Neural cell (in vitro differentiated cells): ENCODE results near the gene OR7G1.

Experiments
- CTCF ChIP-seq: fragments of 450-650 bp; IDR thresholded peaks from 2 replicates; pipeline ENCODE4 v1.5.1; 2014; ENCODE audit warnings: antibody characterized with exemption, mild to moderate bottlenecking, moderate library complexity; ENCODE audit not compliant: poor library complexity, severe bottlenecking
- MXI1 ChIP-seq: fragments of 450-650 bp; conservative IDR thresholded peaks from 2 replicates; pipeline ENCODE4 v1.6.1; 2014; ENCODE audit warnings: antibody characterized with exemption, mild to moderate bottlenecking; ENCODE audit not compliant: poor library complexity, severe bottlenecking

GRCh38 chr19:9126900-9127405 lies 11.4 kb upstream of the OR7G1 start, which contains the start of gene OR7G3:
- TF ChIP-seq CTCF (no peak), MXI1 (no peak)
